Heart left ventricle (tissue), 16 donors: ENCODE measurements around the gene CXCL12. TPM values are rescaled to one million over a fixed set of nuclear protein-coding genes. Genes with fewer than 3 reads are reported as not detected.

Experiments used
- ATAC-seq, 4 donors: fragments of 200-7000 bp; cut with Tn5 transposase; one replicate each; pipeline ENCODE4 v1.9.1; 2020 to 2022; ENCODE audit warnings: moderate library complexity in 4 of 4, mild to moderate bottlenecking in 3 of 4, moderate number of reproducible peaks in 1 of 4
- DNase-seq, 5 donors: peaks; one replicate each; pipeline ENCODE4 v3.0.0-alpha.2; 2020
- H3K27ac ChIP-seq, 12 donors: fragments of 200-600 bp; sonication (generic) in 4 of 12; one replicate each; pipeline versions ENCODE4 v1.5.0 to v1.8.0; 2016 to 2022; ENCODE audit warnings: mild to moderate bottlenecking in 2 of 12
- H3K27me3 ChIP-seq, 9 donors: fragments of 200-600 bp; sonication (generic) in 2 of 9; one replicate each; pipeline versions ENCODE4 v1.5.1 to v1.8.0; 2016 to 2022; ENCODE audit warnings: mild to moderate bottlenecking in 3 of 9
- H3K36me3 ChIP-seq, 9 donors: fragments of 200-600 bp; sonication (generic) in 2 of 9; one replicate each; pipeline versions ENCODE4 v1.5.0 to v1.8.0; 2018 to 2022; ENCODE audit warnings: mild to moderate bottlenecking in 2 of 9
- H3K4me1 ChIP-seq, 12 donors: fragments of 200-600 bp; sonication (generic) in 4 of 12; one replicate each; pipeline versions ENCODE4 v1.5.0 to v1.8.0; 2016 to 2022; ENCODE audit warnings: mild to moderate bottlenecking in 3 of 12
- H3K4me3 ChIP-seq, 12 donors: fragments of 200-600 bp; sonication (generic) in 4 of 12; one replicate each; pipeline versions ENCODE4 v1.5.0 to v1.8.0; 2017 to 2022; ENCODE audit warnings: mild to moderate bottlenecking in 9 of 12, moderate library complexity in 4 of 12
- H3K9me3 ChIP-seq, 12 donors: fragments of 200-600 bp; sonication (generic) in 4 of 12; one replicate each; pipeline versions ENCODE4 v1.5.0 to v1.8.0; 2016 to 2022; ENCODE audit warnings: mild to moderate bottlenecking in 1 of 12
- POLR2A ChIP-seq, 2 donors: fragments of 450-650 bp; IDR thresholded peaks; one replicate each; pipeline ENCODE4 v1.6.1; 2017; ENCODE audit warnings: antibody characterized with exemption in 2 of 2, mild to moderate bottlenecking in 2 of 2, moderate library complexity in 2 of 2
- WGBS, 4 donors: extraction: QIAGEN DNeasy Blood & Tissue Kit in 2 of 4; methylation state at CpG; one replicate each; pipeline versions ENCODE4 v1.1.5 to v1.1.7; 2013 to 2018; 5-methylcytosine and 5-hydroxymethylcytosine counted together
- intact Hi-C, 10 donors: fragments of 100-400 bp; cut with DNase I; formaldehyde crosslinking; loops; one replicate each; pipeline versions ENCODE4 v1.11.1 to v1.14.2; 2022
- polyA plus RNA-seq, 2 donors: library from polyadenylated mRNA; stranded (reverse); fragments of 200-250 nt; gene quantifications; one replicate each; pipeline ENCODE4 v1.2.3, GENCODE V29; 2013
- total RNA-seq, 9 donors: library from RNA; depleted of rRNA in 2 of 9; stranded (reverse); fragments of >200 nt in 2 of 9; fragmentation: NEBNext Ultra II Directional in 3 of 9; extraction: Animal tissue kit (Norgen Biotek cat#: 25700) in 3 of 9; gene quantifications; one replicate each; pipeline versions ENCODE4 v1.1.0 to v1.2.4, GENCODE V29; 2016 to 2023
- TF ChIP-seq, protein P1 (sequence below), 12 donors: fragments of 200-600 bp; sonication (generic) in 4 of 12; IDR thresholded peaks; one replicate each; pipeline versions ENCODE4 v1.5.0 to v1.8.0; 2018 to 2022; ENCODE audit warnings: antibody characterized with exemption in 12 of 12, mild to moderate bottlenecking in 5 of 12
- donor health status: ischemic (EF 13 %, LVEDD 7.1; RV severe dilation, severe dysfunction).
- donor health status: healthy with polysubstance abuse.
- donor health status: DM: no; HTN: yes; CAD: no.
- donor health status: DM: no; HTN: no; CAD: no.
- donor health status: ischemic (EF 25% LVEDD 6.9; RV normal size, moderate dysfunction).
- donor health status: ischemic (EF 25% LVEDD 5.7; RV mildly dilated, moderate dysfunction).
- donor health status: healthy.
- donor health status: DM: yes; HTN: yes; CAD: no.
- donor health status: ischemic (EF 35%, LVEDD 5.7; RV mildly dilated, moderate dysfunction).
- donor health status: nonischemic (EF 11% LVEDD 7.7; RV severe dilation, severe dysfunction).
- donor health status: DM: yes; HTN: yes; CAD: no.
- donor health status: PGD.
- donor health status: ischemic (EF 29% LVEDD 5.4; RV normal size, mild dysfunction).
- donor health status: nonischemic (EF 23%, LVEDD 6.1; RV moderate dilation, normal function).

The CXCL12 gene
- total and polyA plus RNA-seq, 11 donors = 56.4 to 203 (median 125) TPM

DNA sequence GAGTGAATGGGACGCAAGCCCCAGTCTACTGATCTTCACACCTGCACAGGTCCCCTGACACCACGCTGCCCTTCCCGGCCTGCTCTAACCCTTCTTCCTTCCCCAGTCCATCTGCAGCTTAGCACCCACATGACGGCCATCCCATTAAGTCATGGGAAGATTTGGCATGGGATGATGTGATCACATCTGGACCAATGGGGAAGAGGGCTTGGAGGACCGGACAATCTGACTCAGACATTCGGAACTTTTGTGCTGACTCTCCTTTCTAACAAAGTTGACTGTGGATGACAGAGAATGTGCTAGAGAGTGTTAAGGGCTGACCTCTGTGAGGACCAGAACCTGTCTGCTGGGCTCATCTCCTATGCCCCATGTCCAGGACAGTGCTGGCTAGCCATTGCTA, 15.6 kb downstream of the CXCL12 start:
- H3K4me3 ChIP-seq = no peak overlapping the region
- H3K36me3 ChIP-seq = peaks cover 0 to 65% (median 42%) of the 10 kb centered on the region in 9 donors
- no peak overlapping the region for H3K27ac ChIP-seq
- DNase-seq (no peak), ATAC-seq (peak in 1 of 4 donors; percentile 48)
- TF ChIP-seq, protein P1, sequence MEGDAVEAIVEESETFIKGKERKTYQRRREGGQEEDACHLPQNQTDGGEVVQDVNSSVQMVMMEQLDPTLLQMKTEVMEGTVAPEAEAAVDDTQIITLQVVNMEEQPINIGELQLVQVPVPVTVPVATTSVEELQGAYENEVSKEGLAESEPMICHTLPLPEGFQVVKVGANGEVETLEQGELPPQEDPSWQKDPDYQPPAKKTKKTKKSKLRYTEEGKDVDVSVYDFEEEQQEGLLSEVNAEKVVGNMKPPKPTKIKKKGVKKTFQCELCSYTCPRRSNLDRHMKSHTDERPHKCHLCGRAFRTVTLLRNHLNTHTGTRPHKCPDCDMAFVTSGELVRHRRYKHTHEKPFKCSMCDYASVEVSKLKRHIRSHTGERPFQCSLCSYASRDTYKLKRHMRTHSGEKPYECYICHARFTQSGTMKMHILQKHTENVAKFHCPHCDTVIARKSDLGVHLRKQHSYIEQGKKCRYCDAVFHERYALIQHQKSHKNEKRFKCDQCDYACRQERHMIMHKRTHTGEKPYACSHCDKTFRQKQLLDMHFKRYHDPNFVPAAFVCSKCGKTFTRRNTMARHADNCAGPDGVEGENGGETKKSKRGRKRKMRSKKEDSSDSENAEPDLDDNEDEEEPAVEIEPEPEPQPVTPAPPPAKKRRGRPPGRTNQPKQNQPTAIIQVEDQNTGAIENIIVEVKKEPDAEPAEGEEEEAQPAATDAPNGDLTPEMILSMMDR (IDR thresholded peaks at IDR 0.05) = no peak
- TF ChIP-seq POLR2A (IDR thresholded peaks at IDR 0.05) = no peak
- WGBS, 4 donors = 86 to 91% (median 87%) methylated on average over 6 of the region's 6 CpGs
- no peaks in the 10 kb centered on the region for H3K9me3 ChIP-seq
- peaks cover 0 to 5% (median 0%) of the 10 kb centered on the region in 12 donors for H3K4me1 ChIP-seq
- intact Hi-C loops = no loop called here
- no peaks in the 10 kb centered on the region for H3K27me3 ChIP-seq

DNA sequence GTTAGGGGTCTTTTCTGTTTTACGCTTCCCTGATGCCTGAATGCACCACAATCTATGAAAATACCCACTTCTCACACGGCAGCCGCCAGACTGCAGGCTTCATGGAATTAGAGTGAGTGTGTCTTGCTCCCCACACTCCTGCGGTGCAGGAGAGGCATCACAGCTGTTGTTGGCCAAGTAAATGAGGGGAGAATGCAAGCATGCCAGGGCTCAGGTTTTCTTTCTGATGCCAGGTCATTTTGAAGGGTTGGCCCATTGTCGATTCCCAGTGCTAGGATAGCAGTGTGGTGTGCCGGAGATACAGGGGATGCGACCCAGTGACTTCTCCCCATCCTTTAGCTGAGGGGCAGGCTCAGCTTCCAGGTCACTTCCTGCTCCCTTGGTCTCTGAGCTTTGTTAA, 16.3 kb downstream of the CXCL12 start:
- WGBS, 4 donors = 79 to 94% (median 89%) methylated on average over 7 of the region's 7 CpGs
- intact Hi-C loops = no loop called here
- Histone ChIP-seq H3K27ac (no peak overlapping the region), H3K4me3 (no peak overlapping the region), H3K36me3 (peaks cover 0 to 58% (median 35%) of the 10 kb centered on the region in 9 donors), H3K4me1 (peaks cover 0 to 5% (median 0%) of the 10 kb centered on the region in 12 donors), H3K27me3 (no peaks in the 10 kb centered on the region), H3K9me3 (no peaks in the 10 kb centered on the region)
- ATAC-seq (no peak), DNase-seq (no peak)
- TF ChIP-seq, protein P1 (IDR thresholded peaks at IDR 0.05) = no peak
- TF ChIP-seq POLR2A (IDR thresholded peaks at IDR 0.05) = no peak

DNA sequence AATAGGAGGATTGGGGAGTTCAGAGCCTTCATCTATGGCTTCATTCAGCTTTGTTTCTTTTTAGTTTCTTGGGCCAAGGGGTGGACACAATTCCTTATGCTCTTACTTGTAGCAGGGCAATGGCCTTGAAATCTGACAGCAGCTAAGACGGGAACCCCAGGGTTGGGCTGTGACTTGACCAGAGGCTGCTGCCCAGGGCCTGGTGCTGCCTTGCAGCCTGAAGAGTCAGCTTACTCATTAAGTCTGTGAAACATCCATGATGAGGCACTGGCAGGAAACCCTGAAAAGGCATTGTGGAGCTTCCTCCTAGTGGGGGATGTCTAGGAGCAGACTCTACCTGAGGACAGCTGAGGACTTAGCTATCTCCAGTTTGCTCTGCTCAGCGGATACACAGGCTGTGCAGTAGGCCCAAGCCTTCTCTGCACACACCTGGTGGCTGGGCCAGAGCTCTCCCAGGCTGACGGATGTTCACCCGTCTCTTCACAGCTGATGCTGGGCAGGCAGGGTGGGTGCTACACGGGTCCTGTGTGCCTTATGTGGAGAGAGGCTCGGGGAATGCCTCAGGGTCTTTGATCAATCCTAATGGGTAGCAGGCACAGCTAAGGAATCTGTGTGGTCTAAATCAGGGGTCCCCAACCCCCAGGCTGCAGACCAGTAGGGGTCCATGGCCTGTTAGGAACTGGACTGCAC, 17.8 kb downstream of the CXCL12 start:
- TF ChIP-seq, protein P1 (IDR thresholded peaks at IDR 0.05) = no peak
- TF ChIP-seq POLR2A (IDR thresholded peaks at IDR 0.05) = no peak
- DNase-seq (no peak), ATAC-seq (no peak)
- H3K4me1 ChIP-seq = peaks cover 0 to 5% (median 0%) of the 10 kb centered on the region in 12 donors
- peaks cover 0 to 43% (median 20%) of the 10 kb centered on the region in 9 donors for H3K36me3 ChIP-seq
- H3K9me3 ChIP-seq = no peaks in the 10 kb centered on the region
- intact Hi-C loops = no loop called here
- H3K27ac ChIP-seq = no peak overlapping the region
- no peaks in the 10 kb centered on the region for H3K27me3 ChIP-seq
- 94 to 100% (median 96%) methylated on average over 5 to 6 of the region's 6 CpGs for WGBS, 4 donors
- no peak overlapping the region for H3K4me3 ChIP-seq

DNA sequence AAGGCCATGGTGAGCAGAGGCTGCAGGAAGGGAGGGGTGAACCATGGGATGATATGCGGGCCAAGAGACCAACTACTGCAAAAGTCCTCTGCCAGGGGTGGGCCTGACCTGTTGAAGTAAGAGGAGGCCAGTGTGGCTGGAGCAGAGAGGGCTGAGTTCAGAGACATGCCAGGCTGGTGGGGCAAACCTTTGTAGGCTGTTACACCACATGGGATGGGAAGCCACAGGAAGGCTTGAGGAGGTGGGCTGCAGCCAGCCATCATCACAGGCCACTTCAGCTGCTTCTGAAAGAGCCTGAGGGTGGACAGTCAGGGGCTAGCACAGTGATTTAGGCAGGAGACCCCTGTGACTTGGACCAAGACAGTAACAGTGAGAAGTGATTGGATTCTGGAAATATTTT, 20.3 kb downstream of the CXCL12 start:
- DNase-seq = no peak
- no peaks in the 10 kb centered on the region for H3K4me1 ChIP-seq
- peaks cover 0 to 17% (median 8%) of the 10 kb centered on the region in 9 donors for H3K36me3 ChIP-seq
- H3K27me3 ChIP-seq = no peaks in the 10 kb centered on the region
- no peak overlapping the region for H3K4me3 ChIP-seq
- ATAC-seq = no peak
- TF ChIP-seq POLR2A (IDR thresholded peaks at IDR 0.05) = no peak
- TF ChIP-seq, protein P1 (IDR thresholded peaks at IDR 0.05) = no peak
- intact Hi-C loops = no loop called here
- H3K9me3 ChIP-seq = no peaks in the 10 kb centered on the region
- no peak overlapping the region for H3K27ac ChIP-seq
- 62 to 96% (median 87%) methylated on average over 1 of the region's 1 CpG for WGBS, 4 donors
